G401 (cell line): Measurements from ENCODE around the gene PEX3. TPM values are rescaled to one million over a fixed set of nuclear protein-coding genes. Genes with fewer than 3 reads are reported as not detected.

ENCODE experiments used
- DNase-seq: peaks from one replicate; pipeline ENCODE4 v3.0.0-alpha.2; 2015; ENCODE audit warnings: low spot score
- in situ Hi-C: cut with HindIII; loops from 2 replicates; pipeline ENCODE4 v1.10.0; 2016; ENCODE audit warnings: low sequenced_read_pairs, mixed read lengths
- total RNA-seq: library from RNA; depleted of rRNA; stranded (reverse); fragments of >200 nt; shearing (Covaris generic); gene quantifications from 2 replicates; pipeline ENCODE4 v1.2.3, GENCODE V29; 2014; rRNA removed

Gene PEX3, protein sequence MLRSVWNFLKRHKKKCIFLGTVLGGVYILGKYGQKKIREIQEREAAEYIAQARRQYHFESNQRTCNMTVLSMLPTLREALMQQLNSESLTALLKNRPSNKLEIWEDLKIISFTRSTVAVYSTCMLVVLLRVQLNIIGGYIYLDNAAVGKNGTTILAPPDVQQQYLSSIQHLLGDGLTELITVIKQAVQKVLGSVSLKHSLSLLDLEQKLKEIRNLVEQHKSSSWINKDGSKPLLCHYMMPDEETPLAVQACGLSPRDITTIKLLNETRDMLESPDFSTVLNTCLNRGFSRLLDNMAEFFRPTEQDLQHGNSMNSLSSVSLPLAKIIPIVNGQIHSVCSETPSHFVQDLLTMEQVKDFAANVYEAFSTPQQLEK
- 11.0 and 13.4 TPM in 2 replicates for total RNA-seq

DNA sequence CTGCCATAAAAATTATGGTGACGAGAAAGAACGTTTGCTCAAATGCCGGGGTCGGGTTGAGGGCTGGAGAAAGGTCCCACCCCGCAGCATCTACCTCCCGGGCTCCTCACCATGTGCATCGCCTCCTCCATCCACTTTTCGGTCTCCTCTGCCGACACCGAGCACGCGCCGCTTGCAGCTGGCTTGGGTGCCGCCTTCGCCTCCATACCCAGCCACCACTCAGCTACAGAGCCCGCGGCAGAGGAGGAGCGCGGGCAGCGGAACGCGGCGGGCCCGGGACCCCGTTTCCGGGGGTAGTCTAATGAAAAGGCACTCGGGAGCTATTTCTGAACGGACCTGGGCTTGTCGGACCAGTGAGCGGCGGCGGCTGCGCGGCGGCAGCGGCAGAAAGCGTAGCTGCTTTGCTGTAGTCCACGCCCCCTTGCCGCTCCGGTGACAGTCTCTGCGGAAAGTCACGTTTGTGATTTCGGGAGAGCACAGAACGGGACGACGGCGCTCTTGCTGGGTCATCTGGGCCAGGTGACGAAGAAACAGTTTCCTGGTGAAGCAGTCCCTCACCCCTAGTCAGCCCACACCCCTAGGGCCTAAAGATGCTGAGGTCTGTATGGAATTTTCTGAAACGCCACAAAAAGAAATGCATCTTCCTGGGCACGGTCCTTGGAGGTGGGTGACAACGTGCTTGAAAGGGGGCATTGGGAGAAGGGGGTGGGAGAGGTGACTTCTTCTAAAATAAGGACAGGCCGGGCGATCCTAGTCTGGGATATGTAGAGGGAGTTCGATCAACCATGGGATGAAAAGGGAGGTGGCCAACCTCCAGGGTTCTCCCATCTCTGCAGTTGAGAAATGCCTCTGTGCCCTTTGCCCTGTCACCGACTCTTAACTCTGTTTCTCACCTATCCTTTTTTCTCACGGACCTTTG is at the start of gene PEX3, which contains the start of gene ADAT2:
PEX3 (plus strand) TSS at position 353 of the 919 bp plus-strand sequence; CDS start at position 591, 238 bp downstream.
ADAT2 (minus strand) TSS at position 243 of the 919 bp plus-strand sequence; CDS start at position 206, 37 bp downstream.
- in situ Hi-C loops, result no loop called here
- DNase-seq, result peak; percentile 90

DNA sequence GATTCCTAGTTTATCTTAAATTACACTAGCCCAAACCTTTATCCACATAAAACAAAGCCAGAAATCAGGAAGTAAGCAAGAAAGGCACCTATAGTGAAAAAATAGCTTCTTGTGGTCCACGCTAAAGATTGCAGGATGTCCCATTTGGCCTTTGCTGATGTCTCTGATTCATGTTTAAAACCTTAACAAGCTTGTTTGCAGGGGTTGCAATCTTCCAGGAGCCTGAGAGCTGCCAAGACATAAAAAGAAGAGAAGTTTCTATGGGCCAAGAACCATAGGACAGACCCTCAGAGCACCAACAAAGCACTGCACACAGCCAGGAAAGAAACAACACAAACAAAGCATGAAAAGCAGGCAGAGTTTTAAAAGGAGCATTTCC is 49.5 kb upstream of the PEX3 start:
- DNase-seq, result no peak
- in situ Hi-C loops, result no loop called here

DNA sequence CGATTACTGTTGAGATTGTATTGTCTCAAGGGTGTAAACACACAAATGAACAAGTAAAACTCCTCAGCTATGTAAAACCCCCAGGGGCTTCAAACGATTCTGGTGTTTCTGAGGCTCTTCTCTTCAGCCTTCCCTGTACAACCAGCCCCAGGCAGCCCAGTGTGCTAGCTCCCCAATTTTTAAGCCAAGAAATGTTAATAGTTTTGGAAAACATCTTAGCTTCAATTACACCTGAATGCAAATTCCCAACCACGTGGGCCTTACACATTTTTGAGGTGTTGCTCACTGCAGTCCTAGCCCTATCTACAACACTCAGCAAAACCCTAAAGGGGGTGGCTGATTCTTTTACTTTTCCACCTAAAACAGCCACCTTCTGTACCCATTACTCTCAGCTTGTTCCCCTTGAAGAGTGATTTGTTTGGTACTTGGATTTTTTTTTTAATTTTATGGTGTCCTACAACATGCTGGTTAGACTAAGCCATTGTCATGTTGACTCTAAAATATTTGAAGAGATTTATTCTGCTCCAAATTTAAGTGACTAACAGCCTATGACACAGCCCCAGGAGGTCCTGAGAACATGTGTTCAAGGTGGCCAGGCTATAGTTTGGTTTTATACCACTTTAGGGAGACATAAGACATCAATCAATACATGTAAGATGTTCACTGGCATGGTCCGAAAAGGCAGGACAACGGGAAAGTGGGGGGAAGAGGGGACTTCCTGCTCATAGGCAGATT is 48.8 kb upstream of the PEX3 start:
- DNase-seq, result no peak
- in situ Hi-C loops, result no loop called here

DNA sequence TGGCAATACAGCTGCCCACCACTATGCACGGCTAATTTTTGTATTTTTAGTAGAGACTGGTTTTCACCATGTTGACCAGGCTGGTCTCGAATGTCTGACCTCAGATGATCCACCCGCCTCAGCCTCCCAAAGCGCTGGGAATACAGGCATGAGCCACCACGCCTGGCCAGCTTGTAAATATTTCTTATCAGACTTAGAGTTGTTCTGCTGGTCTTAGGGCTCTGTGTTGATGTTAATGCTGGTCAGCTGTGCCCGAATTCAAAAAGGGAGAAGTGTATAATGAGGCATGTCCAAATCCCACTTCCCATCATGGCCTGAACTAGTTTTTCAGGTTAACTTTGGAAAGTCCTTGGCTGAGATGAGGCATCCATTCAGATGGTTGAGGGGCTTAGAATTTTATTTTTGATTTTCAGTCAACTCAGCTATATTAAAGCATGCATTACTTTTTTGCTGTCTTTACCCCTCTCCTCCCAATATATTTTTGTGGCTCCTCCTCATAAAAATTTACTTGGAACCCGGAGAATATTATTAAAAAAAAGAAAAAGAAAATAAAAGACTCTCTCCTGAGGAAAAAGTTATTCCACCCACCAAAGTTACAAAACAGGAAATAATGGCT is 47.8 kb upstream of the PEX3 start:
- no peak for DNase-seq
- in situ Hi-C loops, result no loop called here

DNA sequence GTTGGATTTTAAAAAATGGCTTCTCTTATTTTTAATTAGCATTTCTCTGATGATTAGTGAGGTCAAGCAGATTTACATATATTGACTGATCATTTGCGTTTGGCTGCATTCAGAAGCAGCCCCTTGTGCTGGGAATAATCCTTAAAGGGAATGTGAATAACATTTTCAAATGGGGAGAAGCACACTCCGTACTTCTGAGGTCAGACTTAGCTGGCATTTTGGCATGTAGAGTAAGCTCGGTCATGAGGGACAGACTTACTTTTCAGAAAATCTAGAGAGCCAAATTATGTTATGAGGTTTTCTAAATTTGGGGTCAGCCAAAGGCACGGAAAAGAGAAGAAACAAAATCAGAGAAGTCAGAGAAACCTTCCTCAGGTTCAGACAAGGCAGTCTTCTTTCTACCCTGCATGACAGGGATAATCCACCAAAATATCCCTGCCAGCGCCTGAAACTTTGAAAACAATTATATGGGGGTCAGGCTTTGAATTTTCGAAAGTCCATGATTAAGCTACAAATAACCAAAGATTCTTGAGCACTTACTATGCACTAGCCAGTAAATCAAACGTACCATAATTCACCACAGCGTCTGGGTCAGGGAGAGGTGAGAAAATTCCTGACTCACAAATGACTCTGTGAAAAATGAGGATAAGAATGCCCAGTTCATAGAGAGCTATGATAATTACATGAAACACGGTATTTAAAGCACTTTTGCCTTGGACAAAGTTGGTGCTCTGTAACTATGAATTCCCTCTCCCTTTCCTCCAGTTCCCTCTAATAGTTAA is 45.0 kb upstream of the PEX3 start:
- DNase-seq, result no peak
- in situ Hi-C loops, result no loop called here

DNA sequence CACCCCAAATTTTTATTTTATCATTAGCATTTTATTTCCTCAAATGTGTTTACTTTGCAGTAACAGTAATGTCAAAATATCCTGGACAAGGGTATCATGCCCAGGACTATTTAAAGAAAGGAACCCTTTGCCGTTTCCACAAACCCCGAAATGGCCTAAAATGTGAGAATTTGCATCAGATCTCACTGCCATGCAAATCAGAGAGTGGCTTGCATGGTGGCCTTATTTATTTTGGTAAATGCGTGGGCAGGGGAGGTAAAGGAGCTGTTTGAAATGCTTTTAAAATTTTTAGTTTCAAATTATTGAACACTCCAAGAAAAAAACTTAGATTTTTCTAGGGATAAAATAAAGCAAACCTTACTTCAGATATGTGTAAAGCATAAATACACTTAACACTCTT is 43.9 kb upstream of the PEX3 start:
- in situ Hi-C loops, result no loop called here
- DNase-seq, result no peak

DNA sequence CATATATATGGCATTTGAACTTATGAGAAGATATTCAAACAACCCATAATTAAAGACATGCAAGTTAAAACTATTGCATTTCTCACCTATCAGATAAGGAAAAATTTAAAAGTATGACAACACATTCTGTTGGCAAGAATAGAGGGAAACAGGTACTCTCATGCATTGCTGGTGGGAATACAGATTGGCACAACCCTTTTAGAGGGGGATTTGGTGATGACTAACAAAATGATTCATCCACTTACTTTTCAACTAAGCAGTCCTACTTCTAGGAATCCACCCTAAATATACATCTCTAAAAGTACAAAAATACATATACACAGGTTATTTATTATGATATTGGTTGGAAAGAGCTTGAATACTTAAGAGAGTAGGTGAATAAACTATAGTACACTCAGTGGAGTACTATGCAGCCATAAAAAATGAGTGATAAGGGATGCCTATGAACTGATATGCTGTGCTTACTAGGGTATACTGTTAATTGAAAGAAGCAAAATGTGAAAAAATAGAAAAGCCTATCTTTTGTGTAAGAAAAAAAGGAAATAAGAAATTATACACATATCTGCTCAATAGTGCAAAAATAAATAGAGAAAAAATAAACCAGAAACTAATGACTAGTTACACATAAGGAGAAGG is 42.3 kb upstream of the PEX3 start:
- no peak for DNase-seq
- in situ Hi-C loops, result no loop called here

DNA sequence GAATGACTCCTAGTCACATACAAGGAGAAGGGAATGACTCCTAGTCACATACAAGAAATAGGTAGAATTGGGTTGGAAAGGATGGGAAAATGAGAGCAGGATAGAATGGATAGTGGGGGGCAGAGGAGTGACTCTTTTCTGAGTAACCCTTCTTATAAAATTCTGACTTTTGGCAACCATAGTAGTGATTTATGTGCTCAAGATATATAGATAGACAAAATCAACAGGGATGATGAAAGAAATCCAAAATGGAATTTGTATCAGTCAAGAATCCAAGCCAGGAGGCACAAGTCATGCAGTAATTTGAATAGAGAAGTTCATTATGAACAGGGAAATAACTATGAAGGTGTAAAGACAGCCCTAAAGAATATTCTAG is 41.8 kb upstream of the PEX3 start:
- in situ Hi-C loops, result no loop called here
- DNase-seq, result no peak

DNA sequence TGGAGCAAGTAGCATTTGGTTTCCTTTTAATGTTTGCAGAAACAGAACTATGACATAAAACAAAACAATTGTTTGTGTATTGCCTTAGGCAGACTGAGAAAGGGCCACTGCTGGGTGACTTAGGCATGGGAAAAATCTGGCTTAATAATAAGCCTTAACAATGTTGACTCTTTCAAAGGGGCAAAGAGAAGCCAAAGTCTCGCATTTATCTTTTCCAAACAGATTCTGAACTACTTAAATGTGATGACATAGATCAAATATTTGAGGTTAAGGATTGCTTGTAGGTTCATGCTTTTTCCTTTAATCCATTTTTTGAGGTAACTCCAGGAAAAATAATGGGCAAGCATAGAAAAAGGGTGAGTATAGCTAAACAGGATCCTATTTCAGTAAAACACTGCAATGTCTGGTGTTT is 39.7 kb upstream of the PEX3 start:
- in situ Hi-C loops, result no loop called here
- no peak for DNase-seq

DNA sequence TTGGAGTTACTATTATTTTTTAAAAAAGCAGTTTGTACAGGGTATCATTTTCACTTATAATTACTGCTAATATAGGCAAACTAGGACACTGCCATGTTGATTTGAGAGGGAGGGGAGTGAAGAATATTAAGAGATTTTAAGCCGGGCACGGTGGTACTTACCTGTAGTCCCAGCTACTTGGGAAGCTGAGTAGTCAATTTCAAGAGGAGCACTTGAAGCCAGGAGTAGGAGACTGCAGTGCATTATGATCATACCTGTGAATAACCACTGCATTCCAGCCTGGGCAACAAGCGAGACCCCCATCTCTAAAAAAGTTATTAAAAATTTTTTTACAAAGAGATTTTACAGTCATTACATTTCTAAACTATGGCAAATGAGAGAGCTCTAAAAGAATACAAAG is 35.8 kb upstream of the PEX3 start:
- no peak for DNase-seq
- in situ Hi-C loops, result no loop called here

DNA sequence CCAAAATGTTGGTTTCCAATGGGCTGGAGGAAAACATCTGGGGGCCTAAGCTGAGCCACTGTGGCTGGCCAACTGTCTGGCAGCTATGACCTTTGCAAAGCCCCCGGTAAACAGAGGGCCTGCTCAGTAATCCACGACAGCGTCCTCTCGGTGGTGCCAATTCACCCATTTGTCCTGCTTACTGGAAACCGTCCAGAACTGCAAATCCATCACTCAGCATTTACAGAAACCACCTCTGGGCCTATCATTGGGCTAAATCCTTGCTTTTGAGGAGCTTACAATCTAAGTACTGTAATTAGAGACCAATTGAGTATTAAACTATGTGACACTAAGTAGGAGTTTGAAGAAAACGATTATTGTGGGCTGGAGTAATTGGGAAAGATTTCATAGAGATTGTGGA is 31.1 kb upstream of the PEX3 start:
- in situ Hi-C loops, result no loop called here
- DNase-seq, result no peak

DNA sequence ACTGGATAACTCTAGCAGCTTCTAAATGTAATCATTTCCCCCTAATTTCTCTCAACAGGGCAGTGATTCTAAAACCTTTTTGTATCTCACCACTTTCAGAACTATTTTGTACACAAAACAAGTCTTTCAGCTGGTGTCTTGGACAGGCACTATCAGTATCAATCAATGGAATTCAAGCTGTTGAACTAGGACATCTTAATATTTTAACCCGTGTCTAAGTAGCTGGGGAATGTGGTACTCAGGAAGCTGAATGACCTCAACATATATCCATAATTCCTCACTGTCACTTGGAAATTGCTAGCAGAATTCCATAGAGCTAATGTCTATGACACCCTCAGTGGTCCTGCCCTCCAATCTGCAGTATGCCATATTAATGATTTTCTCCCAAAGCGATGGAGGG is 24.6 kb upstream of the PEX3 start:
- no peak for DNase-seq
- in situ Hi-C loops, result no loop called here

DNA sequence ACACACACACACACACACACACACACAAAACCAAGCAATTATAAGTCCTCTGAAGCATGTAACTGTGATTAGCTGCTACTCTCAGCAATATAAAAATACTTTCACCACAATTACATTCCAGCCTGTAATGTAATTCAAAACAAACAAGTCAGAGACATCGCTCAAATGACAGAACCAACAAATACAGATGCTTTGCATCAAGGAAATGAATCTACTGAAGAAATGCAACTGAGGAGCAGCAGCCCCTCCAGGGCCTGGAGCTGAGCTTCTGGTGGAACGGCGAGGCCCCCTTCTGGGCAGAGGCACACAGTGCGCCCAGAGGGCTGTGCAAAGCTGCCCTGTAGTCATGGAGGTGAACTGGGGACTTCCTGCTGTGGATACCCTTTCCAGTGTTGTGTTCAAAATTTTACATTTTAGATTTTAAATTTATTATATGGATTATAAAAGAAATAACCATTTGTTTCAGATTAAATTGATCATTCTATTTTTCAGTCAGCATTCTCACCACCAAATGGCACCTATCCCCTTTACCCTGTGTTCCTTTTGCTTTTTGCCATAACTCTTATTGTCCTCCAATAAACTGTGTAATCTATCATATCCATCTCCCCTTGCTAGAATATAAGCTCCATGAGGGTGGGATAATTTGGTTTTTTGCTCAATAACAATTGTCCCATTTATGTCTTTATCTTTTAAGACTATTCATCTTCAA is 23.3 kb upstream of the PEX3 start:
- peak; percentile 69 for DNase-seq
- in situ Hi-C loops, result no loop called here

DNA sequence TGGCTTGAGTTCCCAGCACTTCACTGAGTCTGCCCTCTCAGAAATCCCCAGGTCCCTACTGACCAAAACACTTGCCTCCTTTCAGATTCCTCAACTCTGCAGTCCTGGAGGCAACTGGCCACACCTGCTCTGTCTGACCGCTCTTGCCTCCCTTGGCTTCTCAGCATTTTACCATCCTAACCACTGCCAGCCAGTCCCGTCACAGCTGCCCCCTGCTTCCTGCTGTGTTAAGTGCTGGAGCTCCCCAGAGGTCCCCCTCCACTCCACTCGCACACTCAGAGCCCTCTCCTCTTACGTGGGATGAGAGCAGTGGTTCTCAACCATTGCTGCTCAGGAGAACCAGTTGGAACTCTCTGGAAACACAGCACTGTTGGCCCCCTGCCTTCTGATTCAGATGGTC is 20.6 kb upstream of the PEX3 start:
- DNase-seq, result no peak
- in situ Hi-C loops, result no loop called here

DNA sequence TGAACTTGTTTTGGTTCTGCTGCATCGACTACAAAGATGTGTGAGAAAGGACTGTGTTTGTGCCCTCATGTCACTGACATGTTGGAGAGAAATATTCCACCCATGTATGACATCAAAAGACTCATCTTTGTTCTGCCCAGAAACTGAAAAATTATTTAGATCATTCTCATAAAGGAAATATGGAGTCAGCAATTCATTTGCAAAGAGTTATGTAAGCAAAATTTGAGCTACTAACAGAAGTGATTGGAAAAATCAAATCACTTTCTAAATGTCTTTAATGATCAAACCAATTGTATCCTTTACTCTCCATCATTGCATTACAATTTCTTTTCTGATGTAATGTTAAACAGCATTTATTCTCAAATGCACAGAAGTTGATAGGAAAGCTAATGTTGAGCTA is 19.4 kb upstream of the PEX3 start:
- in situ Hi-C loops, result no loop called here
- DNase-seq, result no peak

DNA sequence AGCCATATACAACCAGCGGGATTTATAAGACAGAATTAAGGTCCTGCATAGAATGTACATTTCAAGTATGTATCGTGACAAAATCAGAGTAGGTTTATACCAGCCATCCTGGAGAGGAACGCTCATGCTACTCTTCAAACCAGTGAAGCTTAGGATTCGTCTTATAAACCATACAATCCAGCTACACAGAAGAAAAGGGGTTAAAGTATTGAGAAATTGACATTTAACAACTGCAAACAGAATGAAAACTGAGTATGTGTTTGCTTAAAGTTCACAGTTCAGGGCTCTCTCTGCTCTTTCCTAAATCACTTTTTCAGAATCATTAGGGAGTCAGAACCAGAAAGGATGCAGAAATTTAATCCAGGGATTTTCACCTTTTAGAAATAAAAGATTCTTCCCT is 18.0 kb upstream of the PEX3 start:
- no peak for DNase-seq
- in situ Hi-C loops, result no loop called here

DNA sequence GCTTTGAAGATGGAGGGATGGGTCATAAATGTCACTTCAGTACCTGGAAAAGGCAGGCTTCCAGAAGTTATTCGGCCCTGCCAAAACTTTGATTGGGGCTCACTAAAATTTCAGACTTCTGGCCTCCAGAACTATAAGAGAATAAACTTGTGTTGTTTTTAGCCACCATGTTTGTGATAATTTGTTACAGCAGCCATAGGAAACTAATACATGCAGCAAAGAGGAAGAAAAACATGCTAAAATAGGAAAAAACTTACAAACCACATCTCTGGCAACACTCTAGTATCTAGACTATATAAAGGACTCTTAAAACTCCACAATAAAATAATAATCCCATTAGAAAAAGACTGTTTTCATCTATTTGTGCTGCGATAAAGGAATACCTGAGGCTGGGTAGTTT is 9.6 kb upstream of the PEX3 start:
- in situ Hi-C loops, result no loop called here
- DNase-seq, result no peak
